GM12892 (cell line): ENCODE measurements around the gene MUC3A.
"Not testable (repeated sequence)": the region's sequence is repeated elsewhere in the genome, so short reads cannot be mapped to it uniquely, and the experiment has no call there.

Source experiments
- POLR2A ChIP-seq: IDR thresholded peaks from 2 replicates; pipeline ENCODE4 v1.6.1; 2011; ENCODE audit warnings: low read depth, low read length, control low read depth
- POLR2AphosphoS5 ChIP-seq: IDR thresholded peaks from 2 replicates; pipeline ENCODE4 v1.6.1; 2011; ENCODE audit warnings: low read depth, low read length, control low read depth

GRCh38 chr7:100998530-100998929 lies 49.2 kb downstream of the MUC3A start:
- TF ChIP-seq POLR2A, POLR2AphosphoS5: not testable (repeated sequence)
